Left ventricle myocardium inferior (tissue), 1 donor: Measurements from ENCODE around the gene HOXB9. TPM values are rescaled to one million over a fixed set of nuclear protein-coding genes. Genes with fewer than 3 reads are reported as not detected.

Source experiments
- DNase-seq: peaks from one replicate; pipeline ENCODE4 v3.0.0-alpha.2; 2020
- H3K27ac ChIP-seq: fragments of 200-600 bp; replicated peaks from 2 replicates; pipeline ENCODE4 v1.8.0; 2021
- H3K27me3 ChIP-seq: fragments of 200-600 bp; 2 replicates; pipeline ENCODE4 v1.8.0; 2021; ENCODE audit warnings: low read depth
- H3K36me3 ChIP-seq: fragments of 200-600 bp; 2 replicates; pipeline ENCODE4 v1.8.0; 2021
- H3K4me1 ChIP-seq: fragments of 200-600 bp; 2 replicates; pipeline ENCODE4 v1.8.0; 2021
- H3K4me3 ChIP-seq: fragments of 200-600 bp; 2 replicates; pipeline ENCODE4 v1.8.0; 2021; ENCODE audit warnings: mild to moderate bottlenecking, moderate library complexity
- H3K9me3 ChIP-seq: fragments of 200-600 bp; replicated peaks from 2 replicates; pipeline ENCODE4 v1.8.0; 2021
- CTCF ChIP-seq: fragments of 200-600 bp; IDR thresholded peaks from 2 replicates; pipeline ENCODE4 v1.8.0; 2021; ENCODE audit warnings: antibody characterized with exemption, mild to moderate bottlenecking, borderline replicate concordance
- intact Hi-C: fragments of 100-400 bp; cut with micrococcal nuclease; formaldehyde crosslinking; loops from one replicate; pipeline ENCODE4 v1.11.0; 2022
- total RNA-seq: library from RNA; stranded (reverse); fragmentation: NEBNext Ultra II Directional; extraction: Animal tissue kit (Norgen Biotek cat#: 25700); gene quantifications from one replicate; pipeline ENCODE4 v1.2.1, GENCODE V29; 2021
- donor health status: DM: no; HTN: yes; CAD: no; lungs with severe emphysema.

Gene HOXB9
- total RNA-seq, 1 donor from 2014 or later, result not detected

GRCh38 chr17:48630925-48631692 is 5.0 kb upstream of the HOXB9 start:
- no peaks in the 10 kb centered on the region for H3K9me3 ChIP-seq
- no peaks in the 10 kb centered on the region for H3K36me3 ChIP-seq
- H3K27ac ChIP-seq, result no peak overlapping the region
- peaks cover 18% of the 10 kb centered on the region for H3K4me1 ChIP-seq
- intact Hi-C loops, result no loop called here
- no peak for DNase-seq
- no peak overlapping the region for H3K4me3 ChIP-seq
- peaks cover 100% of the 10 kb centered on the region for H3K27me3 ChIP-seq
- no peak for TF ChIP-seq CTCF

DNA sequence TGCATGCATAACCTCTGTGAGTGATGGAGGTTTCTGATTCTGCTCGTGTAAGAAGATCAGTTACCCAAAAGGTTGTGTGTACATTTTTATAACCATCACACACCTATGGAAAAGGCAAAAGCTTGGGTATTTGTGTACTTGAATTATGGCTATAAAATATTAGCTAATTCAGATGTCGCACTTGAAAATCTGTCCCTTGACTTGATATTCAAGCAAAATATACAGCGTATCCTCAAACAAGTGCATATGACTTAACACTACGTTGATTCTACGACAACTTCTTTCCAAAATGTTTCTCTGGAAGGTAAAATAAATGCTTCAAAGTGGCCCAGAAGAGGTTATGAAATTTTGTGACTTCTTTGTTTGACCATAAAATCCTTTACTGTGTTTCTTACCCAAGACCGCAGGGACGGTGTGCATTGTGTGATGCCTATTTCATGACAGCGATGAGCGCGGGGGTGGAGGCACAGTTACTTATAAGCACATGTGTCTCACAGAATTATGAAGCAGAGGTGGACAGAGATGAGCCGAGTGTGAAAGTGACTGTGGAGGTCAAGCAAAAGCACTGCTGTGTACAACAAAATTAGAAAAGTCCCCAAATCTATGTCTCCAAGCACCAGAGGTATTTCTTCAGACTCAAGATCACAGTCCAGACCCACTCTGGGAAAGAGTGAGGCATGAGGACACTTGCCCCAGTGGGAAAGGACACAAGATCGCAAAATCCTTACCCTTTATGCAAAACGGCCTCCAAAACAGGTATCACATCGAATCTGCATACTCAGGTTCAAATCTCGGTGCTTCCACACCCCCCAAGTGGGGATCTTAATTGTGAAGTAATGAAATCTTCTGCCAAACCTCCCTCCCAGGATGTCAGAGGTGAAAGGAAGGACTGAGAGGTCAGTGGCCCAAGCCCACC is 4.1 kb upstream of the HOXB9 start:
- peaks cover 100% of the 10 kb centered on the region for H3K27me3 ChIP-seq
- no peak overlapping the region for H3K4me3 ChIP-seq
- intact Hi-C loops, result no loop called here
- no peaks in the 10 kb centered on the region for H3K9me3 ChIP-seq
- no peaks in the 10 kb centered on the region for H3K36me3 ChIP-seq
- H3K4me1 ChIP-seq, result peaks cover 26% of the 10 kb centered on the region
- no peak for TF ChIP-seq CTCF
- H3K27ac ChIP-seq, result no peak overlapping the region
- DNase-seq, result no peak

DNA sequence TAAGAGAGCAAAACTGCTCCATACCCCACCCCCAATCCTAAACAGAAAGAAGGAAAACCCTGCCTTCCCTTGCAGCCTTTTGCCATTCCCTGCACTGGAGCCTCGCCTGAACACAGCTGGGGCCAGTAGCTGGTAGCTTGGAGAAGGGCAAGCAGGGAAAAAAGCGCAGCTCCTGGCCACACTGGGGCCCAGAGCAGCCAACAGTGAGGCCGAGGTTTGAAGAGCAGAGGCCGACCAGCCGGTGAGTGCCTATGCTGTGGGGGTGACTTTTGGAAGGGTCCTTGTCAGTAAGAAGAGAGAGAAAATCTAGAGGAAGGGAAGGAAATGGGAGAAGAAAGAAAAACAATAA is 3.2 kb upstream of the HOXB9 start:
- H3K27me3 ChIP-seq, result peaks cover 100% of the 10 kb centered on the region
- TF ChIP-seq CTCF, result no peak
- H3K4me1 ChIP-seq, result peaks cover 33% of the 10 kb centered on the region
- intact Hi-C loops, result no loop called here
- no peak overlapping the region for H3K27ac ChIP-seq
- H3K36me3 ChIP-seq, result no peaks in the 10 kb centered on the region
- H3K9me3 ChIP-seq, result no peaks in the 10 kb centered on the region
- no peak overlapping the region for H3K4me3 ChIP-seq
- no peak for DNase-seq

- Histone ChIP-seq H3K4me3 (no peak overlapping the region), H3K4me1 (peaks cover 30% of the 10 kb centered on the region), H3K27me3 (peaks cover 100% of the 10 kb centered on the region), H3K27ac (no peak overlapping the region), H3K36me3 (no peaks in the 10 kb centered on the region), H3K9me3 (no peaks in the 10 kb centered on the region)
- TF ChIP-seq CTCF, result no peak
- intact Hi-C loops, result no loop called here
- DNase-seq, result no peak
These were observed 2.7 kb upstream of the HOXB9 start for GRCh38 chr17:48628649-48629410.

GRCh38 chr17:48627623-48628521 is 1.7 kb upstream of the HOXB9 start:
- no peak for DNase-seq
- H3K9me3 ChIP-seq, result no peaks in the 10 kb centered on the region
- no peak overlapping the region for H3K4me3 ChIP-seq
- H3K36me3 ChIP-seq, result no peaks in the 10 kb centered on the region
- no peak overlapping the region for H3K27ac ChIP-seq
- TF ChIP-seq CTCF, result no peak
- intact Hi-C loops, result no loop called here
- H3K27me3 ChIP-seq, result peaks cover 100% of the 10 kb centered on the region
- H3K4me1 ChIP-seq, result peaks cover 24% of the 10 kb centered on the region
